Ishikawa (cell line): ENCODE results near the gene KYAT1.

Source experiments
- CEBPB ChIP-seq: IDR thresholded peaks from 2 replicates; pipeline ENCODE4 v1.6.1; 2012
- CREB1 ChIP-seq: IDR thresholded peaks from 2 replicates; pipeline ENCODE4 v1.6.1; 2012; ENCODE audit warnings: low read depth
- EGR1 ChIP-seq: IDR thresholded peaks from 2 replicates; pipeline ENCODE4 v1.6.1; 2012
- EP300 ChIP-seq: IDR thresholded peaks from 2 replicates; pipeline ENCODE4 v1.6.1; 2012; ENCODE audit warnings: borderline replicate concordance
- MAX ChIP-seq: IDR thresholded peaks from 2 replicates; pipeline ENCODE4 v1.6.1; 2012
- NFIC ChIP-seq: IDR thresholded peaks from 2 replicates; pipeline ENCODE4 v1.6.1; 2012
- TAF1 ChIP-seq: IDR thresholded peaks from 2 replicates; pipeline ENCODE4 v1.6.1; 2012; ENCODE audit warnings: low read depth, mild to moderate bottlenecking
- USF1 ChIP-seq: IDR thresholded peaks from 2 replicates; pipeline ENCODE4 v1.6.1; 2012

GRCh38 chr9:128808543-128808942 lies 73.2 kb downstream of the KYAT1 start:
- no peak for TF ChIP-seq CREB1
- TF ChIP-seq EP300: no peak
- TF ChIP-seq MAX: no peak
- TF ChIP-seq EGR1: no peak
- no peak for TF ChIP-seq TAF1
- TF ChIP-seq CEBPB: no peak
- no peak for TF ChIP-seq USF1
- TF ChIP-seq NFIC: no peak
